SK-N-MC (cell line): Measurements from ENCODE around the gene CASTOR2.

Experiments used
- EZH2 ChIP-seq: fragments of 200-600 bp; sonication (generic); IDR thresholded peaks from one replicate; pipeline ENCODE4 v1.6.1; 2017; ENCODE audit warnings: antibody characterized with exemption
- POLR2AphosphoS5 ChIP-seq: IDR thresholded peaks from 2 replicates; pipeline ENCODE4 v1.6.1; 2012; ENCODE audit warnings: mild to moderate bottlenecking, low read depth, low read length, borderline replicate concordance

- TF ChIP-seq EZH2 (no peak), POLR2AphosphoS5 (no peak)
These were observed 93.9 kb downstream of the CASTOR2 start for GRCh38 chr7:75058406-75058805.
